ENCODE measurements around the gene STC2. TPM values are rescaled to one million over a fixed set of nuclear protein-coding genes. Genes with fewer than 3 reads are reported as not detected.

STC2 gene
- total and polyA plus RNA-seq, 2 of the 4 experiments (the other 2 are of a cell fraction), result 87.5 to 270 TPM

DNA sequence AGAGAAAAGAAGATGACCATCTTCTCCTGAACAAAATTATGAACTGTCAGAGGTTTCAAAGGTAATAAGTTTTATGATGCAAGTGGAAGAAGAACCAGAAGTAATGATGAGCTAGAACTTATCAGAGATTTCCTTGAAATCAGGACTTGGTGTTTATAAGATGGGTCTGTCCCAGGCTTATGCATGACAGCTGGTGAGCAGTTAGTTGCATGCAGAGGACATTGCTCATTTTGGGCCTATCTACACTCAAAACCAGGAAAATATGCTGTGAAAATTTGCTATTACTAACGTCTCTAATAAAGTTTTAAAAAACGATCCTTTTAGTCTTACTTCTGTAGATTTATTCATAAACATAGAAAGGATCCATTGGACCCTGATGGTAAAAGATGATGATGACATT lies 6.6 kb upstream of the STC2 start:
- H3K4me2 ChIP-seq (ENCODE audit: low read depth, low read length), result no peak overlapping the region

More for the DNA sequence above, 6.6 kb upstream of the STC2 start:
- Histone ChIP-seq H3K4me1 (ENCODE audit: control insufficient read depth, insufficient read depth, low read length) (peaks cover 7% of the 10 kb centered on the region; the same call in 1 of the 2 replicates), H2BK120ac (ENCODE audit: low read depth, low read length) (peak overlapping the region; percentile 83), H2AK5ac (ENCODE audit: low read depth, low read length) (0 out of 2 replicates have a peak overlapping the region, but pooled peaks have one; percentile 13), H4K20me1 (ENCODE audit: insufficient read depth, low read length) (no peaks in the 10 kb centered on the region), H3K4me3 (ENCODE audit: insufficient read depth, low read depth, low read length) (no peak overlapping the region), H4K91ac (ENCODE audit: insufficient read depth, low read depth, low read length) (no peak overlapping the region), H3K79me1 (ENCODE audit: low read depth in 1 of 2, low read length in 2 of 2) (peaks cover 0 to 18% of the 10 kb centered on the region in 2 experiments; a peak in 1 of 4 replicates), H4K8ac (ENCODE audit: low read depth in 2 of 2, low read length in 2 of 2) (peak overlapping the region in 1 of 2 experiments; percentile 29; a peak in 2 of 4 replicates), H3K9me3 (ENCODE audit: control insufficient read depth, insufficient read depth, low read length) (no peaks in the 10 kb centered on the region), H3K23ac (ENCODE audit: low read depth, low read length) (no peak overlapping the region), H3K56ac (ENCODE audit: extremely low read depth, insufficient read depth, low read length) (no peak overlapping the region), H2AFZ (replicated peaks; ENCODE audit: low read length, poor library complexity) (no peak overlapping the region), H3K36me3 (ENCODE audit: control insufficient read depth, insufficient read depth, low read length) (no peaks in the 10 kb centered on the region), H3K9me1 (ENCODE audit: insufficient read depth, low read length) (no peaks in the 10 kb centered on the region; the same call in 1 of the 2 replicates), H3K27me3 (ENCODE audit: control insufficient read depth, insufficient read depth, low read length) (no peaks in the 10 kb centered on the region), H2BK15ac (ENCODE audit: low read depth, low read length) (peak overlapping the region; percentile 8; the same call in 1 of the 3 replicates), H2BK20ac (ENCODE audit: low read depth, low read length) (peak overlapping the region; percentile 54; the same call in 1 of the 2 replicates), H2AK9ac (replicated peaks; ENCODE audit: low read depth, low read length, poor library complexity) (no peak overlapping the region), H4K5ac (ENCODE audit: low read depth, low read length) (peak overlapping the region; percentile 65; the same call in 1 of the 2 replicates), H3K27ac (ENCODE audit: insufficient read depth, low read length) (peak overlapping the region; percentile 8; the same call in 1 of the 2 replicates), H3K9ac (ENCODE audit: low read depth, low read length) (no peak overlapping the region), H3K18ac (ENCODE audit: low read depth, low read length) (peak overlapping the region; percentile 86; the same call in 1 of the 2 replicates), H3K14ac (replicated peaks; ENCODE audit: low read depth, low read length) (no peak overlapping the region), H2BK5ac (ENCODE audit: low read depth, low read length, poor library complexity, severe bottlenecking) (peak overlapping the region; percentile 62), H3K4ac (ENCODE audit: low read depth, low read length) (peak overlapping the region; percentile 5; the same call in 1 of the 2 replicates)
- dilution Hi-C loops (cut with HindIII; ENCODE audit: low sequenced_read_pairs, unreplicated experiment) (no loop called here), intact Hi-C loops (cut with micrococcal nuclease) (no loop called here), in situ Hi-C loops (cut with MboI; ENCODE audit: low sequenced_read_pairs) (no loop called here)
- TF ChIP-seq, protein P1, sequence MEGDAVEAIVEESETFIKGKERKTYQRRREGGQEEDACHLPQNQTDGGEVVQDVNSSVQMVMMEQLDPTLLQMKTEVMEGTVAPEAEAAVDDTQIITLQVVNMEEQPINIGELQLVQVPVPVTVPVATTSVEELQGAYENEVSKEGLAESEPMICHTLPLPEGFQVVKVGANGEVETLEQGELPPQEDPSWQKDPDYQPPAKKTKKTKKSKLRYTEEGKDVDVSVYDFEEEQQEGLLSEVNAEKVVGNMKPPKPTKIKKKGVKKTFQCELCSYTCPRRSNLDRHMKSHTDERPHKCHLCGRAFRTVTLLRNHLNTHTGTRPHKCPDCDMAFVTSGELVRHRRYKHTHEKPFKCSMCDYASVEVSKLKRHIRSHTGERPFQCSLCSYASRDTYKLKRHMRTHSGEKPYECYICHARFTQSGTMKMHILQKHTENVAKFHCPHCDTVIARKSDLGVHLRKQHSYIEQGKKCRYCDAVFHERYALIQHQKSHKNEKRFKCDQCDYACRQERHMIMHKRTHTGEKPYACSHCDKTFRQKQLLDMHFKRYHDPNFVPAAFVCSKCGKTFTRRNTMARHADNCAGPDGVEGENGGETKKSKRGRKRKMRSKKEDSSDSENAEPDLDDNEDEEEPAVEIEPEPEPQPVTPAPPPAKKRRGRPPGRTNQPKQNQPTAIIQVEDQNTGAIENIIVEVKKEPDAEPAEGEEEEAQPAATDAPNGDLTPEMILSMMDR (conservative IDR thresholded peaks at IDR 0.05; ENCODE audit: low read depth, low read length), result no peak
- TF ChIP-seq, protein P2, sequence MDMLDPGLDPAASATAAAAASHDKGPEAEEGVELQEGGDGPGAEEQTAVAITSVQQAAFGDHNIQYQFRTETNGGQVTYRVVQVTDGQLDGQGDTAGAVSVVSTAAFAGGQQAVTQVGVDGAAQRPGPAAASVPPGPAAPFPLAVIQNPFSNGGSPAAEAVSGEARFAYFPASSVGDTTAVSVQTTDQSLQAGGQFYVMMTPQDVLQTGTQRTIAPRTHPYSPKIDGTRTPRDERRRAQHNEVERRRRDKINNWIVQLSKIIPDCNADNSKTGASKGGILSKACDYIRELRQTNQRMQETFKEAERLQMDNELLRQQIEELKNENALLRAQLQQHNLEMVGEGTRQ (IDR thresholded peaks at IDR 0.05; ENCODE audit: low read depth, low read length), result no peak
- TF ChIP-seq CEBPB (IDR thresholded peaks at IDR 0.05; ENCODE audit: low read depth, low read length) (no peak; the same call in 1 of the 2 replicates), MXI1 (IDR thresholded peaks at IDR 0.05; ENCODE audit: borderline replicate concordance, low read depth, low read length) (no peak), CHD1 (IDR thresholded peaks at IDR 0.05; ENCODE audit: low read depth, low read length) (no peak), FOS (IDR thresholded peaks at IDR 0.05; ENCODE audit: low read depth, low read length) (no peak), RAD21 (IDR thresholded peaks at IDR 0.05; ENCODE audit: low read length) (no peak), RCOR1 (IDR thresholded peaks at IDR 0.05; ENCODE audit: insufficient replicate concordance, low read length) (no peak), RFX5 (IDR thresholded peaks at IDR 0.05; ENCODE audit: low read depth, low read length) (no peak), SMC3 (IDR thresholded peaks at IDR 0.05; ENCODE audit: low read depth, low read length) (no peak), BHLHE40 (IDR thresholded peaks at IDR 0.05; ENCODE audit: low read depth, low read length) (no peak)
- TF ChIP-seq, protein P3, sequence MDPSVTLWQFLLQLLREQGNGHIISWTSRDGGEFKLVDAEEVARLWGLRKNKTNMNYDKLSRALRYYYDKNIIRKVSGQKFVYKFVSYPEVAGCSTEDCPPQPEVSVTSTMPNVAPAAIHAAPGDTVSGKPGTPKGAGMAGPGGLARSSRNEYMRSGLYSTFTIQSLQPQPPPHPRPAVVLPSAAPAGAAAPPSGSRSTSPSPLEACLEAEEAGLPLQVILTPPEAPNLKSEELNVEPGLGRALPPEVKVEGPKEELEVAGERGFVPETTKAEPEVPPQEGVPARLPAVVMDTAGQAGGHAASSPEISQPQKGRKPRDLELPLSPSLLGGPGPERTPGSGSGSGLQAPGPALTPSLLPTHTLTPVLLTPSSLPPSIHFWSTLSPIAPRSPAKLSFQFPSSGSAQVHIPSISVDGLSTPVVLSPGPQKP (IDR thresholded peaks at IDR 0.05; ENCODE audit: borderline replicate concordance, low read depth, low read length), result no peak
- CTCF ChIA-PET, result no interaction called here
- POLR2A ChIA-PET (ENCODE audit: unreplicated experiment), result no interaction called here
- ATAC-seq (ENCODE audit: low read depth) (peak; percentile 56), DNase-seq (peak; percentile 65)
- BruUV-seq (replicated peaks), result no TSS peak
- whole genome bisulfite sequencing, 2 experiments (ENCODE audit: extremely low coverage in 2 of 2, insufficient read length in 1 of 2), result no CpG with 5 or more reads among the region's 2 CpGs

Data from IMR-90 (cell line).